GM12878 (cell line): ENCODE data around the gene BAZ2B. TPM values are rescaled to one million over a fixed set of nuclear protein-coding genes. Genes with fewer than 3 reads are reported as not detected.
A peak's percentile ranks its signal among the peaks of the same experiment; 100 is the strongest.

Experiments
- ATAC-seq: fragments of 200-7000 bp; cut with Tn5 transposase; 3 replicates; pipeline ENCODE4 v1.9.1; 2020; ENCODE audit warnings: mild to moderate bottlenecking, moderate library complexity
- BruUV-seq: library from RNA; stranded (reverse); fragments of 400-500 nt; replicated peaks from 2 replicates; lab custom pipeline; 2021; lab: Mats Ljungman, UMichigan
- CTCF ChIA-PET: fragments of 300-600 bp; sonication (Branson Sonifier 250); formaldehyde crosslinking; extraction: SDS; loops from one replicate; lab custom pipeline; 2021; ENCODE audit warnings: inconsistent platforms; lab: Yijun Ruan, JAX
- POLR2A ChIA-PET: fragments of 350-600 bp; formaldehyde crosslinking; extraction: SDS; loops from one replicate; lab custom pipeline; 2021; ENCODE audit warnings: inconsistent platforms; lab: Charles Lee
- RAD21 ChIA-PET: fragments of 300-600 bp; sonication (Branson Sonifier 250); formaldehyde crosslinking; loops from one replicate; lab custom pipeline; 2023; ENCODE audit warnings: antibody characterized with exemption; ENCODE audit not compliant: unreplicated experiment; lab: Charles Lee
- SMC1A ChIA-PET: fragments of 300-600 bp; sonication (Branson Sonifier 250); formaldehyde crosslinking; loops from one replicate; lab custom pipeline; 2023; ENCODE audit not compliant: unreplicated experiment, uncharacterized antibody; lab: Charles Lee
- DNase-seq: peaks from one replicate; pipeline ENCODE4 v3.0.0-alpha.2; 2011; ENCODE audit warnings: low read depth, low spot score
- FAIRE-seq: peaks from 3 replicates; lab custom pipeline; 2011; peaks lifted over from hg19 to GRCh38; lab: Jason Lieb, UNC
- H2AFZ ChIP-seq: 2 replicates; pipeline ENCODE4 v1.6.0; 2011; ENCODE audit warnings: low read depth, low read length, control low read depth; ENCODE audit not compliant: control insufficient read depth
- H3K27ac ChIP-seq: 2 replicates; pipeline ENCODE4 v1.5.1; 2011; ENCODE audit warnings: control low read depth; ENCODE audit not compliant: control insufficient read depth, insufficient read depth
- H3K27me3 ChIP-seq, 2 experiments: replicated peaks in 1 of 2; 2 replicates each; pipeline versions ENCODE4 v1.6.0 to v1.6.1; 2011; ENCODE audit warnings: low read length in 1 of 2; ENCODE audit not compliant: control insufficient read depth in 2 of 2, insufficient read depth in 2 of 2
- H3K36me3 ChIP-seq, 2 experiments: 2 replicates each; pipeline ENCODE4 v1.5.1; 2011; ENCODE audit warnings: low read length in 1 of 2; ENCODE audit not compliant: control insufficient read depth in 2 of 2, insufficient read depth in 2 of 2
- H3K4me1 ChIP-seq: 2 replicates; pipeline ENCODE4 v1.6.1; 2011; ENCODE audit warnings: mild to moderate bottlenecking, low read length, moderate library complexity, mixed read lengths; ENCODE audit not compliant: control insufficient read depth, insufficient read depth
- H3K4me2 ChIP-seq: 2 replicates; pipeline ENCODE4 v1.6.0; 2011; ENCODE audit warnings: control low read depth; ENCODE audit not compliant: control insufficient read depth, insufficient read depth
- H3K4me3 ChIP-seq: fragments of 200-600 bp; sonication (generic); 2 replicates; pipeline ENCODE4 v1.5.1; 2016
- H3K79me2 ChIP-seq: 2 replicates; pipeline ENCODE4 v1.6.0; 2011; ENCODE audit warnings: low read length; ENCODE audit not compliant: control insufficient read depth, insufficient read depth
- H3K9ac ChIP-seq: 2 replicates; pipeline ENCODE4 v1.8.0; 2011; ENCODE audit warnings: low read length, control low read depth, mixed read lengths; ENCODE audit not compliant: control insufficient read depth, insufficient read depth
- H3K9me3 ChIP-seq: replicated peaks from 3 replicates; pipeline ENCODE4 v1.5.1; 2011; ENCODE audit warnings: mild to moderate bottlenecking, low read length; ENCODE audit not compliant: control insufficient read depth, insufficient read depth
- H4K20me1 ChIP-seq: 2 replicates; pipeline ENCODE4 v1.6.0; 2011; ENCODE audit not compliant: control insufficient read depth, insufficient read depth
- EZH2 ChIP-seq: IDR thresholded peaks from 2 replicates; pipeline ENCODE4 v1.6.1; 2012; ENCODE audit warnings: low read depth, mild to moderate bottlenecking, control low read depth, inconsistent platforms, low read length, borderline replicate concordance; ENCODE audit not compliant: control insufficient read depth
- IKZF2 ChIP-seq, 2 experiments: fragments of 450-650 bp; IDR thresholded peaks; 2 replicates each; pipeline ENCODE4 v1.6.1; 2017; ENCODE audit warnings: mild to moderate bottlenecking in 2 of 2, moderate library complexity in 2 of 2
- MEF2B ChIP-seq: fragments of 450-650 bp; IDR thresholded peaks from 2 replicates; pipeline ENCODE4 v1.6.1; 2018; ENCODE audit warnings: mild to moderate bottlenecking, moderate library complexity; ENCODE audit not compliant: partially characterized antibody, poor library complexity, severe bottlenecking
- RUNX3 ChIP-seq: IDR thresholded peaks from 2 replicates; pipeline ENCODE4 v1.6.1; 2012; ENCODE audit warnings: low read length, inconsistent platforms
- TARDBP ChIP-seq: IDR thresholded peaks from 2 replicates; pipeline ENCODE4 v1.6.1; 2016; ENCODE audit warnings: borderline replicate concordance
- TCF3 ChIP-seq: IDR thresholded peaks from 2 replicates; pipeline ENCODE4 v1.6.1; 2012; ENCODE audit warnings: low read depth, mild to moderate bottlenecking, low read length, borderline replicate concordance; ENCODE audit not compliant: insufficient read depth
- YY1 ChIP-seq: IDR thresholded peaks from 2 replicates; pipeline ENCODE4 v1.6.1; 2011; ENCODE audit warnings: low read depth, mild to moderate bottlenecking, low read length
- ZBTB33 ChIP-seq: fragments of 450-650 bp; IDR thresholded peaks from 2 replicates; pipeline ENCODE4 v1.6.1; 2017; ENCODE audit warnings: mild to moderate bottlenecking
- WGBS: methylation state at CpG from one replicate; pipeline ENCODE4 v1.1.6; 2016; ENCODE audit warnings: low lambda C conversion rate; ENCODE audit not compliant: insufficient replicate concordance, insufficient coverage; ENCODE audit errors: missing lambda C conversion rate; 5-methylcytosine and 5-hydroxymethylcytosine counted together
- in situ Hi-C: fragments of 300-500 bp; cut with MboI; formaldehyde crosslinking; loops from 9 replicates; pipeline ENCODE4 v1.14.3; 2018; ENCODE audit warnings: mixed read lengths
- intact Hi-C: fragments of 100-400 bp; cut with micrococcal nuclease; formaldehyde crosslinking; loops from one replicate; pipeline ENCODE4 v1.14.2; 2022; ENCODE audit not compliant: unreplicated experiment
- polyA plus RNA-seq, 11 experiments: library from polyadenylated mRNA; depleted of rRNA in 4 of 11; unstranded in 6 of 11; stranded (reverse) in 5 of 11; fragments of >200 nt; fragmentation: Nextera tagmentation in 4 of 11; fragmentation: Illumina TruSeq in 1 of 11; extraction: Ambion mirVana in 4 of 11; extraction: Trizol in 1 of 11; gene quantifications; 1 replicate in 1 of 11; 2 replicates in 10 of 11; pipeline versions ENCODE4 v1.2.1 to v1.2.3, GENCODE V29; 2011 to 2016; ENCODE audit warnings: inconsistent platforms in 2 of 11, missing spikeins in 2 of 11, low read depth in 1 of 11
- total RNA-seq, 4 experiments: library from RNA; depleted of rRNA in 3 of 4; stranded (reverse); fragments of >200 nt in 3 of 4; fragmentation: Illumina TruSeq in 1 of 4; extraction: Trizol in 1 of 4; gene quantifications; 2 replicates each; pipeline versions ENCODE4 v1.2.1 to v1.2.3, GENCODE V29; 2013 to 2021

Gene BAZ2B
- total and polyA plus RNA-seq, 10 of the 15 experiments (the other 5 are each of a cell fraction or from before 2014, with no cell fraction given): 8.8 to 49.7 (median 24.7) TPM

- FAIRE-seq (no peak), ATAC-seq (no peak), DNase-seq (no peak)
- in situ Hi-C loops: no loop called here
- Histone ChIP-seq H3K4me1 (no peaks in the 10 kb centered on the region; the same call in 1 of the 2 replicates), H3K27me3 (no peaks in the 10 kb centered on the region), H3K9ac (no peak overlapping the region), H4K20me1 (no peaks in the 10 kb centered on the region), H3K4me3 (no peak overlapping the region), H3K9me3 (no peaks in the 10 kb centered on the region; the same call in 2 of the 3 replicates), H3K36me3 (no peaks in the 10 kb centered on the region), H2AFZ (no peak overlapping the region), H3K4me2 (no peak overlapping the region), H3K79me2 (peaks cover 11% of the 10 kb centered on the region), H3K27ac (no peak overlapping the region)
- 67% methylated on average over 3 of the region's 3 CpGs for WGBS
- ChIA-PET CTCF (interaction anchor here (0.5 to 1.8 kb wide), 5 partner anchors 9 to 231 kb away, joined by 3 to 5 read pairs (median 3); no protein-coding TSS in a partner anchor), POLR2A (no interaction called here), RAD21 (interaction anchor here (1.8 kb wide), 1 partner anchor 97 kb away, joined by 7 read pairs; no protein-coding TSS in a partner anchor), SMC1A (interaction anchor here (0.7 to 1.2 kb wide), 4 partner anchors 15 to 203 kb away, joined by 3 to 4 read pairs (median 3); no protein-coding TSS in a partner anchor)
- intact Hi-C loops: loop anchor here (5.0 kb wide), 1 partner anchor 99 kb away; the partner anchor contains the start of gene BAZ2B
- no TSS peak for BruUV-seq
- TF ChIP-seq RUNX3 (peak; percentile 34), TCF3 (no peak)
Observed at GRCh38 chr2:159518321-159519005, 97.9 kb downstream of the BAZ2B start.

DNA sequence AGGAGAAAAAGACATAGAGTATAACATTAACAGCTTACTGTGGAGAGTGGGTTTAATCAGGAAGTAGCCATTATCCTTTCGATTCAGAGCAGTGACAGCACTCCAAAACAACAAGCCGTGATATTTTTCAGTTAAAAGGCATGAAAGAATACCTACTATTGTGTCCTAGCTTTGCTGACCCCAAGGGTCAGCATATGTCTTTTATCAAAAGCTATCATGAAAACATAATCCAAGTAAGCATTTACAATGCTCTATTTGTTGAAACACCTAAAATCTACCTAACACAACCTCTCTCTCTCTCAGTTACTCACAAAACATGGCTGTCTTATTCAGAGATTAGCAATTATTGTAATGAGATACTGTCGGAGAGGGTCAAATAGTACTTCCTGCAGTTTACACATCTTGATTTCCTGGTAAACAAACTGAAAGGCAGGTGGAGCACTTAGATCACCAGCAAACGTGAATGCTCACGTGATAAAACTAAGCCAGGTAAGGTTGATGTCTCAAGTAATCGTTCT lies 100.0 kb downstream of the BAZ2B start:
- H3K36me3 ChIP-seq: no peaks in the 10 kb centered on the region
- peaks cover 11% of the 10 kb centered on the region for H3K79me2 ChIP-seq
- peak overlapping the region; percentile 85 for H3K9ac ChIP-seq
- intact Hi-C loops: loop anchor here (2.0 to 5.0 kb wide), 2 partner anchors 101 to 197 kb away; partner anchors contain the start of genes BAZ2B and MARCHF7
- SMC1A ChIA-PET: interaction anchor here (0.5 to 2.1 kb wide), 14 partner anchors 9 to 424 kb away, joined by 3 to 10 read pairs (median 4); no protein-coding TSS in a partner anchor
- in situ Hi-C loops: no loop called here
- peak overlapping the region; percentile 96 for H2AFZ ChIP-seq
- TSS peak; percentile 63 for BruUV-seq
- DNase-seq: peak; percentile 45
- CTCF ChIA-PET: interaction anchor here (0.8 to 2.5 kb wide), 9 partner anchors 9 to 452 kb away, joined by 3 to 11 read pairs (median 4); partner anchors contain the start of genes BAZ2B and MARCHF7
- 3% methylated on average over 6 of the region's 6 CpGs for WGBS
- POLR2A ChIA-PET: interaction anchor here (0.6 to 2.1 kb wide), 3 partner anchors 93 to 196 kb away, joined by 3 to 6 read pairs (median 4); partner anchors contain the start of gene MARCHF7
- peak overlapping the region; percentile 86 for H3K27ac ChIP-seq
- ATAC-seq: peak; percentile 88
- H3K4me2 ChIP-seq: peak overlapping the region; percentile 88
- RAD21 ChIA-PET: interaction anchor here (0.9 to 2.1 kb wide), 6 partner anchors 99 to 452 kb away, joined by 3 to 11 read pairs (median 6); partner anchors contain the start of gene MARCHF7
- FAIRE-seq: peak; percentile 94
- peak overlapping the region; percentile 49 for H3K4me3 ChIP-seq
- no peaks in the 10 kb centered on the region; the same call in 1 of the 3 replicates for H3K9me3 ChIP-seq
- H4K20me1 ChIP-seq: no peaks in the 10 kb centered on the region
- no peaks in the 10 kb centered on the region; the same call in 1 of the 2 replicates for H3K4me1 ChIP-seq
- H3K27me3 ChIP-seq: no peaks in the 10 kb centered on the region
- peak; percentile 60; the same call in 1 of the 2 replicates for TF ChIP-seq YY1
- TF ChIP-seq MEF2B: no peak
- TF ChIP-seq TARDBP: no peak
- no peak for TF ChIP-seq IKZF2 (IDR thresholded peaks at IDR 0.05)
- no peak for TF ChIP-seq EZH2
- no peak for TF ChIP-seq ZBTB33
